Measurements from ENCODE around the gene CDH18.

Gene CDH18

GRCh38 chr5:19770396-19770795, 217.6 kb downstream of the CDH18 start:
- Histone ChIP-seq H3K27me3 (ENCODE audit: insufficient read depth, poor library complexity, severe bottlenecking) (no peaks in the 10 kb centered on the region), H3K4me3 (replicated peaks; ENCODE audit: insufficient read depth, low read length) (no peak overlapping the region), H3K27ac (replicated peaks) (no peak overlapping the region)
- no peak for DNase-seq (ENCODE audit: low read depth in 1 of 2, low spot score in 1 of 2)
- TF ChIP-seq GABPA (IDR thresholded peaks at IDR 0.05; ENCODE audit: low read depth) (no peak), REST (IDR thresholded peaks at IDR 0.05; ENCODE audit: insufficient replicate concordance, low read depth) (no peak), SPI1 (IDR thresholded peaks at IDR 0.05; ENCODE audit: borderline replicate concordance, low read depth) (no peak), CTCF (IDR thresholded peaks at IDR 0.05; ENCODE audit: insufficient read depth, low read length) (no peak), POLR2AphosphoS5 (IDR thresholded peaks at IDR 0.05; ENCODE audit: low read depth) (no peak)

GRCh38 chr5:19767987-19768386, 220.0 kb downstream of the CDH18 start:
- H3K27ac ChIP-seq (replicated peaks), result no peak overlapping the region
- DNase-seq (ENCODE audit: low read depth in 1 of 2, low spot score in 1 of 2), result no peak
- H3K27me3 ChIP-seq (ENCODE audit: insufficient read depth, poor library complexity, severe bottlenecking), result no peaks in the 10 kb centered on the region
- no peak overlapping the region for H3K4me3 ChIP-seq (replicated peaks; ENCODE audit: insufficient read depth, low read length)
- no peak for TF ChIP-seq CTCF (IDR thresholded peaks at IDR 0.05; ENCODE audit: insufficient read depth, low read length)
- TF ChIP-seq SPI1 (IDR thresholded peaks at IDR 0.05; ENCODE audit: borderline replicate concordance, low read depth), result no peak
- no peak for TF ChIP-seq REST (IDR thresholded peaks at IDR 0.05; ENCODE audit: insufficient replicate concordance, low read depth)
- TF ChIP-seq POLR2AphosphoS5 (IDR thresholded peaks at IDR 0.05; ENCODE audit: low read depth), result no peak
- no peak for TF ChIP-seq GABPA (IDR thresholded peaks at IDR 0.05; ENCODE audit: low read depth)

- no peak for DNase-seq (ENCODE audit: low read depth in 1 of 2, low spot score in 1 of 2)
- H3K27me3 ChIP-seq (ENCODE audit: insufficient read depth, poor library complexity, severe bottlenecking), result no peaks in the 10 kb centered on the region
- H3K4me3 ChIP-seq (replicated peaks; ENCODE audit: insufficient read depth, low read length), result no peak overlapping the region
- no peak for TF ChIP-seq REST (IDR thresholded peaks at IDR 0.05; ENCODE audit: insufficient replicate concordance, low read depth)
- TF ChIP-seq GABPA (IDR thresholded peaks at IDR 0.05; ENCODE audit: low read depth), result no peak
- TF ChIP-seq POLR2AphosphoS5 (IDR thresholded peaks at IDR 0.05; ENCODE audit: low read depth), result no peak
- TF ChIP-seq CTCF (IDR thresholded peaks at IDR 0.05; ENCODE audit: insufficient read depth, low read length), result no peak
- TF ChIP-seq SPI1 (IDR thresholded peaks at IDR 0.05; ENCODE audit: borderline replicate concordance, low read depth), result no peak
- no peak overlapping the region for H3K27ac ChIP-seq (replicated peaks)
Observed at GRCh38 chr5:19753579-19753978, 234.4 kb downstream of the CDH18 start.

Data from HL-60 (cell line).